Loucy (cell line): ENCODE data around the gene MAGIX.

Source experiments
- H2AFZ ChIP-seq: fragments of 200-600 bp; sonication (generic); 2 replicates; pipeline ENCODE4 v1.6.0; 2016; ENCODE audit warnings: antibody characterized with exemption, mild to moderate bottlenecking, low read length, moderate library complexity
- H3F3A ChIP-seq: fragments of 200-600 bp; 2 replicates; pipeline ENCODE4 v1.6.0; 2016; ENCODE audit warnings: antibody characterized with exemption, low read depth, mild to moderate bottlenecking
- H3K27me3 ChIP-seq: fragments of 200-600 bp; sonication (generic); 2 replicates; pipeline ENCODE4 v1.6.1; 2014; ENCODE audit warnings: low read length, mild to moderate bottlenecking; ENCODE audit not compliant: insufficient read depth, poor library complexity, severe bottlenecking
- H3K36me3 ChIP-seq: fragments of 200-600 bp; sonication (generic); 2 replicates; pipeline ENCODE4 v1.6.1; 2016; ENCODE audit warnings: low read length; ENCODE audit not compliant: insufficient read depth
- H3K4me1 ChIP-seq: fragments of 200-600 bp; sonication (generic); 2 replicates; pipeline ENCODE4 v1.5.1; 2014; ENCODE audit warnings: low read length, mild to moderate bottlenecking; ENCODE audit not compliant: insufficient read depth, poor library complexity, severe bottlenecking
- H3K4me2 ChIP-seq: fragments of 200-600 bp; sonication (generic); 2 replicates; pipeline ENCODE4 v1.6.0; 2014; ENCODE audit warnings: antibody characterized with exemption, low read length, low read depth, mild to moderate bottlenecking; ENCODE audit not compliant: poor library complexity, severe bottlenecking
- H3K4me3 ChIP-seq: fragments of 200-600 bp; sonication (generic); 2 replicates; pipeline ENCODE4 v1.5.1; 2014; ENCODE audit warnings: low read length, mild to moderate bottlenecking, mixed read lengths; ENCODE audit not compliant: poor library complexity, severe bottlenecking
- H3K79me2 ChIP-seq: fragments of 200-600 bp; sonication (generic); 2 replicates; pipeline ENCODE4 v1.6.1; 2014; ENCODE audit warnings: low read length; ENCODE audit not compliant: insufficient read depth
- H3K9ac ChIP-seq: fragments of 200-600 bp; sonication (generic); 2 replicates; pipeline ENCODE4 v1.6.0; 2014; ENCODE audit warnings: mild to moderate bottlenecking, low read depth, low read length, moderate library complexity; ENCODE audit not compliant: poor library complexity, severe bottlenecking
- H3K9me2 ChIP-seq: fragments of 200-600 bp; sonication (generic); replicated peaks from 2 replicates; pipeline ENCODE4 v1.6.1; 2016; ENCODE audit warnings: low read depth, low read length, mixed read lengths
- H3K9me3 ChIP-seq: fragments of 200-600 bp; sonication (generic); 2 replicates; pipeline ENCODE4 v1.6.1; 2014; ENCODE audit warnings: mild to moderate bottlenecking, antibody characterized with exemption, low read length, low read depth; ENCODE audit not compliant: insufficient read depth
- H4K20me1 ChIP-seq: fragments of 200-600 bp; sonication (generic); 2 replicates; pipeline ENCODE4 v1.6.0; 2014; ENCODE audit warnings: antibody characterized with exemption, low read length, mild to moderate bottlenecking; ENCODE audit not compliant: insufficient read depth, poor library complexity, severe bottlenecking
- CTCF ChIP-seq: fragments of 200-600 bp; sonication (generic); conservative IDR thresholded peaks from 2 replicates; pipeline ENCODE4 v1.5.1; 2014; ENCODE audit warnings: mild to moderate bottlenecking, antibody characterized with exemption, low read length
- EZH2phosphoT487 ChIP-seq: fragments of 200-600 bp; IDR thresholded peaks from 2 replicates; pipeline ENCODE4 v1.6.1; 2018; ENCODE audit warnings: antibody characterized with exemption, mild to moderate bottlenecking, moderate library complexity, borderline replicate concordance

MAGIX gene

GRCh38 chrX:49177338-49177833, 14.8 kb downstream of the MAGIX start:
- Histone ChIP-seq H3K4me1 (peaks cover 19% of the 10 kb centered on the region), H3K4me2 (no peak overlapping the region), H3K36me3 (no peaks in the 10 kb centered on the region), H3K27me3 (no peaks in the 10 kb centered on the region), H3K9ac (no peak overlapping the region), H3K9me3 (no peaks in the 10 kb centered on the region), H4K20me1 (peaks cover 15% of the 10 kb centered on the region), H2AFZ (no peak overlapping the region), H3K9me2 (no peaks in the 10 kb centered on the region), H3F3A (no peaks in the 10 kb centered on the region), H3K79me2 (peaks cover 24% of the 10 kb centered on the region), H3K4me3 (no peak overlapping the region)
- no peak for TF ChIP-seq EZH2phosphoT487
- TF ChIP-seq CTCF = peak; percentile 40

- no peaks in the 10 kb centered on the region for H3K9me2 ChIP-seq
- peaks cover 18% of the 10 kb centered on the region for H3K79me2 ChIP-seq
- no peak overlapping the region for H3K4me3 ChIP-seq
- H3K27me3 ChIP-seq = no peaks in the 10 kb centered on the region
- no peaks in the 10 kb centered on the region for H3F3A ChIP-seq
- peaks cover 16% of the 10 kb centered on the region for H3K4me1 ChIP-seq
- H3K9ac ChIP-seq = no peak overlapping the region
- no peak overlapping the region for H3K4me2 ChIP-seq
- TF ChIP-seq CTCF (no peak), EZH2phosphoT487 (no peak)
- H2AFZ ChIP-seq = no peak overlapping the region
- peaks cover 11% of the 10 kb centered on the region for H4K20me1 ChIP-seq
- no peaks in the 10 kb centered on the region for H3K36me3 ChIP-seq
- no peaks in the 10 kb centered on the region for H3K9me3 ChIP-seq
Measured at GRCh38 chrX:49177873-49178480, 15.4 kb downstream of the MAGIX start.

- no peak overlapping the region for H3K4me3 ChIP-seq
- TF ChIP-seq EZH2phosphoT487 = no peak
- TF ChIP-seq CTCF = no peak
- H3K4me1 ChIP-seq = peaks cover 11% of the 10 kb centered on the region
- peaks cover 14% of the 10 kb centered on the region for H3K79me2 ChIP-seq
- no peaks in the 10 kb centered on the region for H3K36me3 ChIP-seq
- H2AFZ ChIP-seq = no peak overlapping the region
- no peak overlapping the region for H3K9ac ChIP-seq
- no peaks in the 10 kb centered on the region for H3K9me3 ChIP-seq
- H3K9me2 ChIP-seq = no peaks in the 10 kb centered on the region
- no peaks in the 10 kb centered on the region for H3F3A ChIP-seq
- peaks cover 5% of the 10 kb centered on the region for H4K20me1 ChIP-seq
- no peak overlapping the region for H3K4me2 ChIP-seq
- H3K27me3 ChIP-seq = no peaks in the 10 kb centered on the region
Measured at GRCh38 chrX:49178537-49178936, 16.0 kb downstream of the MAGIX start.
